ENCODE data around the gene FEM1B. TPM values are rescaled to one million over a fixed set of nuclear protein-coding genes. Genes with fewer than 3 reads are reported as not detected.

The FEM1B gene
- total RNA-seq, 2 donors from 2014 or later = 46.0 to 50.0 TPM

DNA sequence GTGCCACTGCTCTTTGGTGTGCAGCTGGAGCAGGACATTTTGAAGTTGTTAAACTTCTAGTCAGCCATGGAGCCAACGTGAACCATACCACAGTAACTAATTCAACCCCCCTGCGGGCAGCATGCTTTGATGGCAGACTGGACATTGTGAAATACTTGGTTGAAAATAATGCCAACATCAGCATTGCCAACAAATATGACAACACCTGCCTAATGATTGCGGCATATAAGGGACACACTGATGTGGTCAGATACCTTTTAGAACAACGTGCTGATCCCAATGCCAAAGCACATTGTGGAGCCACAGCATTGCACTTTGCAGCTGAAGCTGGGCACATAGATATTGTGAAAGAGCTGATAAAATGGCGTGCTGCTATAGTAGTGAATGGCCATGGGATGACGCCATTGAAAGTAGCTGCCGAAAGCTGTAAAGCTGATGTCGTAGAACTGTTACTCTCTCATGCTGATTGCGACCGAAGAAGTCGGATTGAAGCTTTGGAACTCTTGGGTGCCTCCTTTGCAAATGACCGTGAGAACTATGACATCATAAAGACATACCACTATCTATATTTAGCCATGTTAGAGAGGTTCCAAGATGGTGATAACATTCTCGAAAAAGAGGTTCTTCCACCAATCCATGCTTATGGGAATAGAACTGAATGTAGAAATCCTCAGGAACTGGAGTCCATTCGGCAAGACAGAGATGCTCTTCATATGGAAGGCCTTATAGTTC is 12.2 kb downstream of the FEM1B start:
- Histone ChIP-seq H3K4me3 (no peak overlapping the region), H3K4me1 (replicated peaks) (no peaks in the 10 kb centered on the region), H3K9me3 (no peaks in the 10 kb centered on the region), H3K36me3 (no peaks in the 10 kb centered on the region), H3K27me3 (replicated peaks; ENCODE audit: insufficient read depth) (no peaks in the 10 kb centered on the region), H3K27ac (no peak overlapping the region)
- 93% methylated on average over 14 of the region's 14 CpGs for WGBS
- no peak for DNase-seq (ENCODE audit: low spot score)
- intact Hi-C loops (cut with DNase I) = no loop called here
- TF ChIP-seq POLR2A (IDR thresholded peaks at IDR 0.05) (no peak), POLR2AphosphoS5 (IDR thresholded peaks at IDR 0.05) (no peak)
- TF ChIP-seq, protein P1, sequence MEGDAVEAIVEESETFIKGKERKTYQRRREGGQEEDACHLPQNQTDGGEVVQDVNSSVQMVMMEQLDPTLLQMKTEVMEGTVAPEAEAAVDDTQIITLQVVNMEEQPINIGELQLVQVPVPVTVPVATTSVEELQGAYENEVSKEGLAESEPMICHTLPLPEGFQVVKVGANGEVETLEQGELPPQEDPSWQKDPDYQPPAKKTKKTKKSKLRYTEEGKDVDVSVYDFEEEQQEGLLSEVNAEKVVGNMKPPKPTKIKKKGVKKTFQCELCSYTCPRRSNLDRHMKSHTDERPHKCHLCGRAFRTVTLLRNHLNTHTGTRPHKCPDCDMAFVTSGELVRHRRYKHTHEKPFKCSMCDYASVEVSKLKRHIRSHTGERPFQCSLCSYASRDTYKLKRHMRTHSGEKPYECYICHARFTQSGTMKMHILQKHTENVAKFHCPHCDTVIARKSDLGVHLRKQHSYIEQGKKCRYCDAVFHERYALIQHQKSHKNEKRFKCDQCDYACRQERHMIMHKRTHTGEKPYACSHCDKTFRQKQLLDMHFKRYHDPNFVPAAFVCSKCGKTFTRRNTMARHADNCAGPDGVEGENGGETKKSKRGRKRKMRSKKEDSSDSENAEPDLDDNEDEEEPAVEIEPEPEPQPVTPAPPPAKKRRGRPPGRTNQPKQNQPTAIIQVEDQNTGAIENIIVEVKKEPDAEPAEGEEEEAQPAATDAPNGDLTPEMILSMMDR (IDR thresholded peaks at IDR 0.05) = no peak

DNA sequence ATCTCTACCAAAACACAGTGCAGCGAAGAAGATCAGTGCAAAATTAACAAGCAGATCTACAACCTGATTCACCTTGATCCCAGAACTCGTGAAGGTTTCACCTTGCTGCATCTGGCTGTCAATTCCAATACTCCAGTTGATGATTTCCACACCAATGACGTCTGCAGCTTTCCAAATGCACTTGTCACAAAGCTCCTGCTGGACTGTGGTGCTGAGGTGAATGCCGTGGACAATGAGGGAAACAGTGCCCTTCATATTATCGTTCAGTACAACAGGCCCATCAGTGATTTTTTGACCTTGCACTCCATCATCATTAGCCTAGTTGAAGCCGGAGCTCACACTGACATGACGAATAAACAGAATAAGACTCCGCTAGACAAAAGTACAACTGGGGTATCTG is 13.2 kb downstream of the FEM1B start:
- no peak overlapping the region for H3K4me3 ChIP-seq
- intact Hi-C loops (cut with DNase I) = no loop called here
- H3K27me3 ChIP-seq (replicated peaks; ENCODE audit: insufficient read depth) = no peaks in the 10 kb centered on the region
- H3K27ac ChIP-seq = no peak overlapping the region
- H3K36me3 ChIP-seq = no peaks in the 10 kb centered on the region
- WGBS = 94% methylated on average over 8 of the region's 8 CpGs
- no peaks in the 10 kb centered on the region for H3K4me1 ChIP-seq (replicated peaks)
- DNase-seq (ENCODE audit: low spot score) = no peak
- H3K9me3 ChIP-seq = no peaks in the 10 kb centered on the region
- TF ChIP-seq POLR2A (IDR thresholded peaks at IDR 0.05) (no peak), POLR2AphosphoS5 (IDR thresholded peaks at IDR 0.05) (no peak)
- TF ChIP-seq, protein P1 (IDR thresholded peaks at IDR 0.05) = no peak

DNA sequence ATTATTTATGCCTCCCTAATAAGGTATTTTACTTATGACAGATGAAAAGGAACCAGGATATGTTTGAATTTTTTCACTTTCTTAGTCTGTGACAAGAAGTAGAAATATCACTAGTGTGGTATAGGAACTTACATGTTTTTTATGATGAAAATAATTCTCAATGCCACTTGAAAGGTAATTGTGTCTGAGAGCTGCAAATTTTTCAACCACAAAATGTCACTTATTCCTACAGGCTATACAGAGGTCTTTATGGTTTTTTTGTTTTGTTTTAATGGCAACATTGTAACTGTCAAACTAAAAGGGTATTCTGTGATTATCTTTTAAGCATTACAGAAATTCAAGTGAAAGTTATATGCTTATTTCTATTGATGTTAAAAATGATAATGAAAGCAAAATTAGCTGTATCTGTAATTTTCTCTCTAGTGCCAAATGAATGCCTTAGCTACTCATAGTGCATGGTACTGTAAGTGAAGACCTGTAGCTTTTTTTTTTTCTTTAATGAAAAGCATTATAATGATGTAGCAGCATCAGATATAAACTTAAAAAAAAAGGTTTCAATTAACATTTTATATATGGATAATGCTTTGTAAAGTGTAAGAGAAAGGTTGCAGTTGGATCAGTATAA is 14.7 kb downstream of the FEM1B start:
- Histone ChIP-seq H3K36me3 (no peaks in the 10 kb centered on the region), H3K4me1 (replicated peaks) (no peaks in the 10 kb centered on the region), H3K27ac (no peak overlapping the region), H3K4me3 (no peak overlapping the region), H3K9me3 (no peaks in the 10 kb centered on the region), H3K27me3 (replicated peaks; ENCODE audit: insufficient read depth) (no peaks in the 10 kb centered on the region)
- no peak for DNase-seq (ENCODE audit: low spot score)
- intact Hi-C loops (cut with DNase I) = no loop called here
- TF ChIP-seq, protein P1 (IDR thresholded peaks at IDR 0.05) = no peak
- TF ChIP-seq POLR2AphosphoS5 (IDR thresholded peaks at IDR 0.05) = no peak
- TF ChIP-seq POLR2A (IDR thresholded peaks at IDR 0.05) = no peak

DNA sequence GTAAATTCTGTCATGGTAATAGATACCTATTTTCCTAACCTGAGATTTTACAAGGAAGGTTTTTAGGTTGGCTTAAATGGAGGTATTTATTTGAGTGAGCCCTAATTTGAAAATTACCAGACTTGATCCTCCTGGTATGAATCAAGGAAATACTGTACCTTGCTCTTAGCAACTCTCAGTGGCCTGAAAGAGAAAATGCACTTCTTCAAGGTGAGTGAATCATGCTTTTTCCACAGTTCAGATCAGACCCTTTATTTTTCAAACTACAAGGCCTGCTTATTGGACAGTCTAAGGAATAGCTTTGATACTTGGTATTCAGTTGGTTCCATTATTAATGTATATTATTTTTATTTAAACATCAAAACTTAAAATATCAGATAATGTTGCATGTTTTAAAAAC is 15.4 kb downstream of the FEM1B start:
- H3K27ac ChIP-seq = no peak overlapping the region
- TF ChIP-seq POLR2A (IDR thresholded peaks at IDR 0.05) (no peak), POLR2AphosphoS5 (IDR thresholded peaks at IDR 0.05) (no peak)
- TF ChIP-seq, protein P1 (IDR thresholded peaks at IDR 0.05) = no peak
- no peaks in the 10 kb centered on the region for H3K9me3 ChIP-seq
- no peaks in the 10 kb centered on the region for H3K27me3 ChIP-seq (replicated peaks; ENCODE audit: insufficient read depth)
- no peaks in the 10 kb centered on the region for H3K36me3 ChIP-seq
- intact Hi-C loops (cut with DNase I) = no loop called here
- no peak overlapping the region for H3K4me3 ChIP-seq
- DNase-seq (ENCODE audit: low spot score) = no peak
- H3K4me1 ChIP-seq (replicated peaks) = no peaks in the 10 kb centered on the region

Measured in prostate gland (tissue), 2 donors.